GOT3 (cell line): ENCODE results near the gene LEP.
"Not testable (repeated sequence)": the region's sequence is repeated elsewhere in the genome, so short reads cannot be mapped to it uniquely, and the experiment has no call there.

Experiments
- DNase-seq: peaks from one replicate; lab custom pipeline; 2025; ENCODE audit warnings: mixed read lengths; lab: John Stamatoyannopoulos, UW

The LEP gene

GRCh38 chr7:128274246-128274883 is 33.3 kb downstream of the LEP start:
- DNase-seq = no peak

- no peak for DNase-seq
Measured at GRCh38 chr7:128274884-128275603, 34.0 kb downstream of the LEP start.

- no peak for DNase-seq
Measured at GRCh38 chr7:128275681-128276080, 34.6 kb downstream of the LEP start.

- no peak for DNase-seq
Measured at GRCh38 chr7:128278366-128278765, 37.3 kb downstream of the LEP start.

GRCh38 chr7:128279124-128279713 is 38.1 kb downstream of the LEP start:
- no peak for DNase-seq

- not testable (repeated sequence) for DNase-seq
Measured at GRCh38 chr7:128280451-128280850, 39.4 kb downstream of the LEP start.

- DNase-seq = no peak
Measured at GRCh38 chr7:128281605-128282380, 40.7 kb downstream of the LEP start.

GRCh38 chr7:128284102-128284501 is 43.0 kb downstream of the LEP start:
- no peak for DNase-seq

GRCh38 chr7:128287556-128287955 is 46.5 kb downstream of the LEP start:
- DNase-seq = no peak

GRCh38 chr7:128298004-128298403 is 56.9 kb downstream of the LEP start:
- not testable (repeated sequence) for DNase-seq

GRCh38 chr7:128299109-128299607 is 58.1 kb downstream of the LEP start:
- DNase-seq = no peak

GRCh38 chr7:128302139-128302538 is 61.1 kb downstream of the LEP start:
- no peak for DNase-seq

GRCh38 chr7:128303133-128303532 is 62.1 kb downstream of the LEP start:
- no peak for DNase-seq

- no peak for DNase-seq
Measured at GRCh38 chr7:128303643-128304042, 62.6 kb downstream of the LEP start.

GRCh38 chr7:128304212-128304611 is 63.1 kb downstream of the LEP start:
- DNase-seq = no peak

GRCh38 chr7:128307061-128307460 is 66.0 kb downstream of the LEP start:
- DNase-seq = no peak
